GM23338 (cell line): ENCODE data around the gene GPR34. TPM values are rescaled to one million over a fixed set of nuclear protein-coding genes. Genes with fewer than 3 reads are reported as not detected.
A peak's percentile ranks its signal among the peaks of the same experiment; 100 is the strongest.

Experiments used
- ATAC-seq: fragments of 200-7000 bp; cut with Tn5 transposase; 3 replicates; pipeline ENCODE4 v1.9.1; 2020
- DNase-seq: peaks from one replicate; pipeline ENCODE4 v3.0.0-alpha.2; 2015; ENCODE audit warnings: low spot score
- H2AFZ ChIP-seq: fragments of 200-600 bp; sonication (generic); 2 replicates; pipeline ENCODE4 v1.8.0; 2016; ENCODE audit warnings: antibody characterized with exemption, mild to moderate bottlenecking, moderate library complexity
- H3F3A ChIP-seq: fragments of 200-600 bp; sonication (generic); replicated peaks from 2 replicates; pipeline ENCODE4 v1.8.0; 2017; ENCODE audit warnings: antibody characterized with exemption, mixed run types, low read depth
- H3K27ac ChIP-seq: fragments of 200-600 bp; sonication (generic); 2 replicates; pipeline ENCODE4 v1.6.1; 2016; ENCODE audit warnings: low read depth
- H3K27me3 ChIP-seq: fragments of 200-600 bp; sonication (generic); 2 replicates; pipeline ENCODE4 v1.8.0; 2016; ENCODE audit warnings: mild to moderate bottlenecking, mixed run types, moderate library complexity; ENCODE audit not compliant: insufficient read depth
- H3K36me3 ChIP-seq: fragments of 200-600 bp; sonication (generic); 2 replicates; pipeline ENCODE4 v1.8.0; 2016; ENCODE audit warnings: mild to moderate bottlenecking; ENCODE audit not compliant: insufficient read depth
- H3K4me1 ChIP-seq: fragments of 200-600 bp; sonication (generic); 2 replicates; pipeline ENCODE4 v1.8.0; 2016; ENCODE audit warnings: mild to moderate bottlenecking, moderate library complexity; ENCODE audit not compliant: insufficient read depth
- H3K4me2 ChIP-seq: fragments of 200-600 bp; sonication (generic); 2 replicates; pipeline ENCODE4 v1.7.1; 2017; ENCODE audit warnings: mixed run types
- H3K4me3 ChIP-seq: fragments of 200-600 bp; sonication (generic); 2 replicates; pipeline ENCODE4 v1.6.1; 2016; ENCODE audit warnings: mixed run types
- H3K79me2 ChIP-seq: fragments of 200-600 bp; sonication (generic); replicated peaks from 2 replicates; pipeline ENCODE4 v1.8.0; 2017; ENCODE audit warnings: mild to moderate bottlenecking; ENCODE audit not compliant: insufficient read depth
- H3K9me2 ChIP-seq: fragments of 200-600 bp; sonication (generic); 2 replicates; pipeline ENCODE4 v1.8.0; 2017; ENCODE audit not compliant: insufficient read depth
- H4K20me1 ChIP-seq: fragments of 200-600 bp; sonication (generic); replicated peaks from 2 replicates; pipeline ENCODE4 v1.8.0; 2017; ENCODE audit warnings: mild to moderate bottlenecking; ENCODE audit not compliant: insufficient read depth
- H3K27ac Mint-ChIP-seq: 2 replicates; pipeline ENCODE4 v1.8.0; 2020; ENCODE audit warnings: inconsistent platforms, mild to moderate bottlenecking, moderate library complexity, mixed read lengths
- H3K27me3 Mint-ChIP-seq: 3 replicates; pipeline ENCODE4 v1.8.0; 2022; ENCODE audit warnings: low read depth, mild to moderate bottlenecking, moderate library complexity, mixed read lengths, inconsistent platforms; ENCODE audit not compliant: insufficient read depth, poor library complexity
- H3K36me3 Mint-ChIP-seq: 3 replicates; pipeline ENCODE4 v1.8.0; 2021; ENCODE audit warnings: low read depth, mild to moderate bottlenecking, inconsistent platforms, moderate library complexity, mixed read lengths
- H3K4me1 Mint-ChIP-seq: 3 replicates; pipeline ENCODE4 v1.8.0; 2020; ENCODE audit warnings: mild to moderate bottlenecking, inconsistent platforms, mixed read lengths
- H3K4me3 Mint-ChIP-seq: 3 replicates; pipeline ENCODE4 v1.8.0; 2021; ENCODE audit warnings: moderate library complexity, mild to moderate bottlenecking, inconsistent platforms, mixed read lengths
- H3K9me3 Mint-ChIP-seq: 3 replicates; pipeline ENCODE4 v1.8.0; 2020; ENCODE audit warnings: moderate library complexity, mild to moderate bottlenecking, inconsistent platforms, mixed read lengths
- CREB1 ChIP-seq: fragments of 250-450 bp; sonication (Bioruptor Pico); IDR thresholded peaks from 2 replicates; pipeline ENCODE4 v1.5.0; 2020; ENCODE audit warnings: low read depth, mild to moderate bottlenecking, moderate library complexity
- CTCF ChIP-seq, 2 experiments: fragments of 200-600 bp in 1 of 2; sonication (generic) in 1 of 2; conservative IDR thresholded peaks; 2 replicates each; pipeline versions ENCODE4 v1.5.1 to v1.6.1; 2016 to 2017; ENCODE audit warnings: antibody characterized with exemption in 2 of 2, low read depth in 2 of 2, mild to moderate bottlenecking in 2 of 2, moderate library complexity in 1 of 2
- EZH2phosphoT487 ChIP-seq: fragments of 200-600 bp; sonication (generic); IDR thresholded peaks from one replicate; pipeline ENCODE4 v1.8.1; 2018; ENCODE audit warnings: antibody characterized with exemption; ENCODE audit not compliant: unreplicated experiment
- JUNB ChIP-seq: IDR thresholded peaks from one replicate; pipeline ENCODE4 v1.6.1; 2016; ENCODE audit warnings: antibody characterized with exemption; ENCODE audit not compliant: unreplicated experiment
- NANOG ChIP-seq: IDR thresholded peaks from 2 replicates; pipeline ENCODE4 v1.6.1; 2016; ENCODE audit warnings: antibody characterized with exemption, borderline replicate concordance
- POLR2AphosphoS5 ChIP-seq: IDR thresholded peaks from 2 replicates; pipeline ENCODE4 v1.6.1; 2016; ENCODE audit warnings: antibody characterized with exemption, low read depth
- STAT1 ChIP-seq: IDR thresholded peaks from one replicate; pipeline ENCODE4 v1.6.1; 2016; ENCODE audit warnings: antibody characterized with exemption; ENCODE audit not compliant: unreplicated experiment
- ZNF114 ChIP-seq: fragments of 250-450 bp; sonication (Bioruptor Pico); IDR thresholded peaks from 2 replicates; pipeline ENCODE4 v1.5.0; 2020; ENCODE audit warnings: mild to moderate bottlenecking, moderate library complexity
- ZNF331 ChIP-seq: fragments of 250-450 bp; sonication (Bioruptor Pico); IDR thresholded peaks from 2 replicates; pipeline ENCODE4 v1.5.0; 2020; ENCODE audit warnings: low read depth, mild to moderate bottlenecking, moderate library complexity
- polyA plus RNA-seq: library from polyadenylated mRNA; unstranded; fragments of >200 nt; fragmentation: Nextera tagmentation; extraction: Ambion mirVana; gene quantifications from 2 replicates; pipeline ENCODE4 v1.2.1, GENCODE V29; 2016
- total RNA-seq: library from RNA; depleted of rRNA; stranded (reverse); fragments of >200 nt; shearing (Covaris generic); gene quantifications from 2 replicates; pipeline ENCODE4 v1.2.3, GENCODE V29; 2014
- TF ChIP-seq, protein P1 (sequence below): IDR thresholded peaks from one replicate; pipeline ENCODE4 v1.6.1; 2018; ENCODE audit warnings: antibody characterized with exemption; ENCODE audit not compliant: unreplicated experiment
- TF ChIP-seq, protein P2 (sequence below): IDR thresholded peaks from 2 replicates; pipeline ENCODE4 v1.6.1; 2016; ENCODE audit warnings: antibody characterized with exemption
- TF ChIP-seq, protein P3 (sequence below): fragments of 250-450 bp; sonication (Bioruptor Pico); IDR thresholded peaks from 2 replicates; pipeline ENCODE4 v1.5.0; 2020; ENCODE audit warnings: mild to moderate bottlenecking, moderate library complexity

Gene GPR34
- total and polyA plus RNA-seq, 2 experiments from 2014 or later: 0.55 TPM; not detected in 1

- H3K36me3 Mint-ChIP-seq: peaks cover 49% of the 10 kb centered on the region
- H3K79me2 ChIP-seq: no peaks in the 10 kb centered on the region
- no peaks in the 10 kb centered on the region for H3K9me2 ChIP-seq
- peaks cover 34% of the 10 kb centered on the region for H3K9me3 Mint-ChIP-seq
- H3K4me3 Mint-ChIP-seq: no peak overlapping the region
- no peaks in the 10 kb centered on the region; the same call in 1 of the 2 replicates for H3K4me1 ChIP-seq
- H3K27me3 ChIP-seq: no peaks in the 10 kb centered on the region
- TF ChIP-seq, protein P1, sequence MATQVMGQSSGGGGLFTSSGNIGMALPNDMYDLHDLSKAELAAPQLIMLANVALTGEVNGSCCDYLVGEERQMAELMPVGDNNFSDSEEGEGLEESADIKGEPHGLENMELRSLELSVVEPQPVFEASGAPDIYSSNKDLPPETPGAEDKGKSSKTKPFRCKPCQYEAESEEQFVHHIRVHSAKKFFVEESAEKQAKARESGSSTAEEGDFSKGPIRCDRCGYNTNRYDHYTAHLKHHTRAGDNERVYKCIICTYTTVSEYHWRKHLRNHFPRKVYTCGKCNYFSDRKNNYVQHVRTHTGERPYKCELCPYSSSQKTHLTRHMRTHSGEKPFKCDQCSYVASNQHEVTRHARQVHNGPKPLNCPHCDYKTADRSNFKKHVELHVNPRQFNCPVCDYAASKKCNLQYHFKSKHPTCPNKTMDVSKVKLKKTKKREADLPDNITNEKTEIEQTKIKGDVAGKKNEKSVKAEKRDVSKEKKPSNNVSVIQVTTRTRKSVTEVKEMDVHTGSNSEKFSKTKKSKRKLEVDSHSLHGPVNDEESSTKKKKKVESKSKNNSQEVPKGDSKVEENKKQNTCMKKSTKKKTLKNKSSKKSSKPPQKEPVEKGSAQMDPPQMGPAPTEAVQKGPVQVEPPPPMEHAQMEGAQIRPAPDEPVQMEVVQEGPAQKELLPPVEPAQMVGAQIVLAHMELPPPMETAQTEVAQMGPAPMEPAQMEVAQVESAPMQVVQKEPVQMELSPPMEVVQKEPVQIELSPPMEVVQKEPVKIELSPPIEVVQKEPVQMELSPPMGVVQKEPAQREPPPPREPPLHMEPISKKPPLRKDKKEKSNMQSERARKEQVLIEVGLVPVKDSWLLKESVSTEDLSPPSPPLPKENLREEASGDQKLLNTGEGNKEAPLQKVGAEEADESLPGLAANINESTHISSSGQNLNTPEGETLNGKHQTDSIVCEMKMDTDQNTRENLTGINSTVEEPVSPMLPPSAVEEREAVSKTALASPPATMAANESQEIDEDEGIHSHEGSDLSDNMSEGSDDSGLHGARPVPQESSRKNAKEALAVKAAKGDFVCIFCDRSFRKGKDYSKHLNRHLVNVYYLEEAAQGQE: no peak
- TF ChIP-seq NANOG (no peak), ZNF114 (CRISPR knock-in tag) (no peak), POLR2AphosphoS5 (no peak), CREB1 (CRISPR knock-in tag) (no peak), CTCF (conservative IDR thresholded peaks at IDR 0.05; ENCODE audit: low read depth in 2 of 2) (no peak), EZH2phosphoT487 (no peak), STAT1 (no peak), JUNB (no peak), ZNF331 (CRISPR knock-in tag) (no peak)
- TF ChIP-seq, protein P2, sequence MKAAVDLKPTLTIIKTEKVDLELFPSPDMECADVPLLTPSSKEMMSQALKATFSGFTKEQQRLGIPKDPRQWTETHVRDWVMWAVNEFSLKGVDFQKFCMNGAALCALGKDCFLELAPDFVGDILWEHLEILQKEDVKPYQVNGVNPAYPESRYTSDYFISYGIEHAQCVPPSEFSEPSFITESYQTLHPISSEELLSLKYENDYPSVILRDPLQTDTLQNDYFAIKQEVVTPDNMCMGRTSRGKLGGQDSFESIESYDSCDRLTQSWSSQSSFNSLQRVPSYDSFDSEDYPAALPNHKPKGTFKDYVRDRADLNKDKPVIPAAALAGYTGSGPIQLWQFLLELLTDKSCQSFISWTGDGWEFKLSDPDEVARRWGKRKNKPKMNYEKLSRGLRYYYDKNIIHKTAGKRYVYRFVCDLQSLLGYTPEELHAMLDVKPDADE: no peak
- TF ChIP-seq, protein P3, sequence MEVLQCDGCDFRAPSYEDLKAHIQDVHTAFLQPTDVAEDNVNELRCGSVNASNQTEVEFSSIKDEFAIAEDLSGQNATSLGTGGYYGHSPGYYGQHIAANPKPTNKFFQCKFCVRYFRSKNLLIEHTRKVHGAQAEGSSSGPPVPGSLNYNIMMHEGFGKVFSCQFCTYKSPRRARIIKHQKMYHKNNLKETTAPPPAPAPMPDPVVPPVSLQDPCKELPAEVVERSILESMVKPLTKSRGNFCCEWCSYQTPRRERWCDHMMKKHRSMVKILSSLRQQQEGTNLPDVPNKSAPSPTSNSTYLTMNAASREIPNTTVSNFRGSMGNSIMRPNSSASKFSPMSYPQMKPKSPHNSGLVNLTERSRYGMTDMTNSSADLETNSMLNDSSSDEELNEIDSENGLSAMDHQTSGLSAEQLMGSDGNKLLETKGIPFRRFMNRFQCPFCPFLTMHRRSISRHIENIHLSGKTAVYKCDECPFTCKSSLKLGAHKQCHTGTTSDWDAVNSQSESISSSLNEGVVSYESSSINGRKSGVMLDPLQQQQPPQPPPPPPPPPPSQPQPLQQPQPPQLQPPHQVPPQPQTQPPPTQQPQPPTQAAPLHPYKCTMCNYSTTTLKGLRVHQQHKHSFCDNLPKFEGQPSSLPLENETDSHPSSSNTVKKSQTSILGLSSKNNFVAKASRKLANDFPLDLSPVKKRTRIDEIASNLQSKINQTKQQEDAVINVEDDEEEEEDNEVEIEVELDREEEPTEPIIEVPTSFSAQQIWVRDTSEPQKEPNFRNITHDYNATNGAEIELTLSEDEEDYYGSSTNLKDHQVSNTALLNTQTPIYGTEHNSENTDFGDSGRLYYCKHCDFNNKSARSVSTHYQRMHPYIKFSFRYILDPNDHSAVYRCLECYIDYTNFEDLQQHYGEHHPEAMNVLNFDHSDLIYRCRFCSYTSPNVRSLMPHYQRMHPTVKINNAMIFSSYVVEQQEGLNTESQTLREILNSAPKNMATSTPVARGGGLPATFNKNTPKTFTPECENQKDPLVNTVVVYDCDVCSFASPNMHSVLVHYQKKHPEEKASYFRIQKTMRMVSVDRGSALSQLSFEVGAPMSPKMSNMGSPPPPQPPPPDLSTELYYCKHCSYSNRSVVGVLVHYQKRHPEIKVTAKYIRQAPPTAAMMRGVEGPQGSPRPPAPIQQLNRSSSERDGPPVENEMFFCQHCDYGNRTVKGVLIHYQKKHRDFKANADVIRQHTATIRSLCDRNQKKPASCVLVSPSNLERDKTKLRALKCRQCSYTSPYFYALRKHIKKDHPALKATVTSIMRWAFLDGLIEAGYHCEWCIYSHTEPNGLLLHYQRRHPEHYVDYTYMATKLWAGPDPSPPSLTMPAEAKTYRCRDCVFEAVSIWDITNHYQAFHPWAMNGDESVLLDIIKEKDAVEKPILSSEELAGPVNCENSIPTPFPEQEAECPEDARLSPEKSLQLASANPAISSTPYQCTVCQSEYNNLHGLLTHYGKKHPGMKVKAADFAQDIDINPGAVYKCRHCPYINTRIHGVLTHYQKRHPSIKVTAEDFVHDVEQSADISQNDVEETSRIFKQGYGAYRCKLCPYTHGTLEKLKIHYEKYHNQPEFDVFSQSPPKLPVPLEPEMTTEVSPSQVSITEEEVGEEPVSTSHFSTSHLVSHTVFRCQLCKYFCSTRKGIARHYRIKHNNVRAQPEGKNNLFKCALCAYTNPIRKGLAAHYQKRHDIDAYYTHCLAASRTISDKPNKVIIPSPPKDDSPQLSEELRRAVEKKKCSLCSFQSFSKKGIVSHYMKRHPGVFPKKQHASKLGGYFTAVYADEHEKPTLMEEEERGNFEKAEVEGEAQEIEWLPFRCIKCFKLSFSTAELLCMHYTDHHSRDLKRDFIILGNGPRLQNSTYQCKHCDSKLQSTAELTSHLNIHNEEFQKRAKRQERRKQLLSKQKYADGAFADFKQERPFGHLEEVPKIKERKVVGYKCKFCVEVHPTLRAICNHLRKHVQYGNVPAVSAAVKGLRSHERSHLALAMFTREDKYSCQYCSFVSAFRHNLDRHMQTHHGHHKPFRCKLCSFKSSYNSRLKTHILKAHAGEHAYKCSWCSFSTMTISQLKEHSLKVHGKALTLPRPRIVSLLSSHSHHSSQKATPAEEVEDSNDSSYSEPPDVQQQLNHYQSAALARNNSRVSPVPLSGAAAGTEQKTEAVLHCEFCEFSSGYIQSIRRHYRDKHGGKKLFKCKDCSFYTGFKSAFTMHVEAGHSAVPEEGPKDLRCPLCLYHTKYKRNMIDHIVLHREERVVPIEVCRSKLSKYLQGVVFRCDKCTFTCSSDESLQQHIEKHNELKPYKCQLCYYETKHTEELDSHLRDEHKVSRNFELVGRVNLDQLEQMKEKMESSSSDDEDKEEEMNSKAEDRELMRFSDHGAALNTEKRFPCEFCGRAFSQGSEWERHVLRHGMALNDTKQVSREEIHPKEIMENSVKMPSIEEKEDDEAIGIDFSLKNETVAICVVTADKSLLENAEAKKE (CRISPR knock-in tag): no peak
- H2AFZ ChIP-seq: no peak overlapping the region
- H3K27ac Mint-ChIP-seq: peak overlapping the region; percentile 62; the same call in 1 of the 2 replicates
- H4K20me1 ChIP-seq: no peaks in the 10 kb centered on the region
- H3K27me3 Mint-ChIP-seq: peaks cover 4% of the 10 kb centered on the region
- H3K4me2 ChIP-seq: no peak overlapping the region
- no peaks in the 10 kb centered on the region for H3K36me3 ChIP-seq
- H3K4me1 Mint-ChIP-seq: peaks cover 15% of the 10 kb centered on the region
- no peak overlapping the region for H3K27ac ChIP-seq
- ATAC-seq (no peak), DNase-seq (peak; percentile 6)
- H3F3A ChIP-seq: no peaks in the 10 kb centered on the region
- no peak overlapping the region for H3K4me3 ChIP-seq
Observed at GRCh38 chrX:41716767-41717473, 28.1 kb downstream of the GPR34 start.
